HEK293 (cell line): ENCODE data around the gene SLC39A1.
A peak's percentile ranks its signal among the peaks of the same experiment; 100 is the strongest.

Source experiments
- CTCF ChIA-PET: fragments of 350-600 bp; formaldehyde crosslinking; extraction: SDS; loops from one replicate; lab custom pipeline; 2021; ENCODE audit warnings: antibody characterized with exemption; lab: Yijun Ruan, JAX
- POLR2A ChIA-PET: fragments of 300-600 bp; formaldehyde crosslinking; extraction: SDS; loops from one replicate; lab custom pipeline; 2020; ENCODE audit warnings: antibody characterized with exemption, inconsistent platforms; lab: Yijun Ruan, JAX
- H3K27ac ChIP-seq: fragments of 200-500 bp; sonication (Bioruptor generic); 2 replicates; pipeline ENCODE4 v1.5.1; 2014; ENCODE audit warnings: low read depth, low read length, control low read depth, inconsistent platforms; ENCODE audit errors: extremely low read depth
- H3K36me3 ChIP-seq, 2 experiments: fragments of 200-500 bp in 1 of 2; sonication (Bioruptor generic) in 1 of 2; 1 replicate in 1 of 2; 2 replicates in 1 of 2; pipeline ENCODE4 v1.5.1; 2014 to 2017; ENCODE audit warnings: inconsistent platforms in 2 of 2, low read length in 2 of 2; ENCODE audit not compliant: control insufficient read depth in 2 of 2, insufficient read depth in 1 of 2
- H3K4me1 ChIP-seq: fragments of 200-500 bp; sonication (Bioruptor generic); 2 replicates; pipeline ENCODE4 v1.5.1; 2014; ENCODE audit warnings: mild to moderate bottlenecking, low read length, inconsistent platforms; ENCODE audit not compliant: control insufficient read depth, insufficient read depth
- H3K4me3 ChIP-seq: 2 replicates; pipeline ENCODE4 v1.5.1; 2011; ENCODE audit warnings: low read depth, mild to moderate bottlenecking, control low read depth, low read length, moderate library complexity
- H3K9me3 ChIP-seq: fragments of 200-500 bp; sonication (Bioruptor generic); 2 replicates; pipeline ENCODE4 v1.5.1; 2014; ENCODE audit warnings: low read depth, low read length, inconsistent platforms; ENCODE audit not compliant: control insufficient read depth, insufficient read depth
- HOXC10 ChIP-seq: sonication (generic); formaldehyde crosslinking; IDR thresholded peaks from 2 replicates; pipeline ENCODE4 v1.8.1; 2023; ENCODE audit warnings: mild to moderate bottlenecking, missing genetic modification reagents
- KLF16 ChIP-seq: fragments of 450-650 bp; formaldehyde crosslinking; IDR thresholded peaks from 2 replicates; pipeline ENCODE4 v1.5.1; 2017; ENCODE audit warnings: missing biosample characterization, missing genetic modification characterization
- PRDM1 ChIP-seq: fragments of 450-650 bp; formaldehyde crosslinking; IDR thresholded peaks from 2 replicates; pipeline ENCODE4; 2016; ENCODE audit warnings: missing biosample characterization, missing genetic modification characterization
- REPIN1 ChIP-seq: fragments of 450-650 bp; formaldehyde crosslinking; IDR thresholded peaks from 2 replicates; pipeline ENCODE4 v1.5.1; 2017; ENCODE audit warnings: missing biosample characterization, missing genetic modification characterization, low read depth
- SP2 ChIP-seq: fragments of 450-650 bp; formaldehyde crosslinking; IDR thresholded peaks from 2 replicates; pipeline ENCODE4 v1.5.1; 2016; ENCODE audit warnings: missing biosample characterization, missing genetic modification characterization
- TCF7L2 ChIP-seq: IDR thresholded peaks from 2 replicates; pipeline ENCODE4 v1.6.1; 2011; ENCODE audit warnings: low read depth, mild to moderate bottlenecking, inconsistent platforms, low read length, moderate library complexity, borderline replicate concordance
- ZEB2 ChIP-seq: fragments of 450-650 bp; formaldehyde crosslinking; IDR thresholded peaks from 2 replicates; pipeline ENCODE4 v1.5.1; 2016; ENCODE audit warnings: missing biosample characterization, missing genetic modification characterization
- ZIC2 ChIP-seq: fragments of 450-650 bp; formaldehyde crosslinking; IDR thresholded peaks from 2 replicates; pipeline ENCODE4 v1.5.1; 2016; ENCODE audit warnings: missing biosample characterization, missing genetic modification characterization
- ZNF221 ChIP-seq: fragments of 450-650 bp; formaldehyde crosslinking; IDR thresholded peaks from 2 replicates; pipeline ENCODE4 v1.5.1; 2017; ENCODE audit warnings: missing biosample characterization, missing genetic modification characterization, borderline replicate concordance
- ZNF514 ChIP-seq: fragments of 450-650 bp; formaldehyde crosslinking; IDR thresholded peaks from 2 replicates; pipeline ENCODE4 v1.5.1; 2016; ENCODE audit warnings: missing biosample characterization, missing genetic modification characterization
- ZNF585B ChIP-seq: fragments of 450-650 bp; formaldehyde crosslinking; IDR thresholded peaks from 2 replicates; pipeline ENCODE4 v1.5.1; 2016; ENCODE audit warnings: missing biosample characterization, missing genetic modification characterization
- ZSCAN16 ChIP-seq: fragments of 450-650 bp; formaldehyde crosslinking; IDR thresholded peaks from 2 replicates; pipeline ENCODE4 v1.5.1; 2016; ENCODE audit warnings: missing biosample characterization, missing genetic modification characterization
- TF ChIP-seq, protein P1 (sequence below): fragments of 450-650 bp; formaldehyde crosslinking; conservative IDR thresholded peaks from 2 replicates; pipeline ENCODE4 v1.5.1; 2016; ENCODE audit warnings: low read depth, missing biosample characterization, missing genetic modification characterization
- TF ChIP-seq, protein P2 (sequence below): fragments of 450-650 bp; formaldehyde crosslinking; IDR thresholded peaks from 2 replicates; pipeline ENCODE4 v1.5.1; 2016; ENCODE audit warnings: missing biosample characterization, missing genetic modification characterization, borderline replicate concordance
- TF ChIP-seq, protein P3 (sequence below): fragments of 450-650 bp; formaldehyde crosslinking; IDR thresholded peaks from 2 replicates; pipeline ENCODE4 v1.5.1; 2016; ENCODE audit warnings: missing biosample characterization, missing genetic modification characterization
- TF ChIP-seq, protein P4 (sequence below): fragments of 450-650 bp; formaldehyde crosslinking; IDR thresholded peaks from 2 replicates; pipeline ENCODE4 v1.5.1; 2016; ENCODE audit warnings: missing biosample characterization, missing genetic modification characterization
- TF ChIP-seq, protein P5 (sequence below): fragments of 450-650 bp; IDR thresholded peaks from 2 replicates; pipeline ENCODE4 v1.5.1; 2018; ENCODE audit warnings: missing biosample characterization, missing genetic modification characterization
- TF ChIP-seq, protein P6 (sequence below): fragments of 450-650 bp; formaldehyde crosslinking; IDR thresholded peaks from 2 replicates; pipeline ENCODE4 v1.5.1; 2016; ENCODE audit warnings: missing biosample characterization, missing genetic modification characterization

SLC39A1 gene

DNA sequence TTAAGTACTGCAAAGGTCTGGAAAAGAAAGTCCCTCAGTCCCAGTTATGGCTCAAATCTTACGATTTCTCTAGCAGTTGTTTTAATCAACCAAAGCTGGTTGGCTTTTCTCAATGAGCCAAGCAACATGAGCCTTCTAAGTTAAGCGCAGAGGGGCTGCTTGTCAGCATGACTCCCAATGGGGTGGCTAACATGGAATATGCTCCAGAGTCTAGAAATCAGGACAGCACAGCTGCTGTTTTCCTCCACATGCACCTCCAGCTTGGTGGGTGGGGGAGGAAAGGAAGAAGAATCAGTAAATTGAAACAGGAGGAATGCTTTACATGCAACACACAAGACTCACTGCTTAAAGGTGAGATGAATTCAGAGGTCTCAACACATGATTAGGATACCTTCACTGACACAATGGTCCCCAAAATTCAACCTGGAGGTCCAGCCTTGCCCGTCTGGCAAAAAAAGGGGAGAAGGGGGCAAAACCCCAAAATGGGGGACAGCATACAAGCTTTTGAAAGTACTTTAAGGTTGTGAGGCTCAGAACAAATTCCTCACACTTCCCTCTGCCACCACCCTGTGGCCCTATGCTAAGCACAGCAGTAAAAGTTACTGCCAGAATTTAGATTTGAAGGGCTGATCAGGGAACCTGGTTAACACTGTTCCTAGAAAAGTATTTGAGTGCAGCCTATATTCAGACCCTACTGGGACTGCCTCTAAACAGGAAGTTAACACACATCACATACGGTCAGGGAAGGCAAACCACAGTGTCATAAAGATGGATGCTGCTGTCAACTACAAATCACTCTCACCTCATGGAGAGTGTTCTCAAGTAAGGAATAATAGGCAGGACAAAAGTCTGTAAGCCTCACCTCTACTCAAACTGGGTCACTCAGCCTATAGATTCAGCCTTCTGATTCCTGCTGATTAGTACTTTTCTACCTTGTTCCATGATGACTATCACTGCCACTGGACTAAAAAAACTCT is 43.2 kb downstream of the SLC39A1 start:
- Histone ChIP-seq H3K27ac (no peak overlapping the region), H3K4me1 (peaks cover 4% of the 10 kb centered on the region), H3K4me3 (peak overlapping the region; percentile 15; the same call in 1 of the 2 replicates), H3K36me3 (peaks cover 10 to 21% of the 10 kb centered on the region in 2 experiments; a peak in 2 of 3 replicates), H3K9me3 (no peaks in the 10 kb centered on the region)
- TF ChIP-seq ZNF221 (tag by site-specific recombination) (no peak), KLF16 (no peak), ZIC2 (peak; percentile 74), ZSCAN16 (tag by site-specific recombination) (no peak), SP2 (tag by site-specific recombination) (peak; percentile 33; the same call in 1 of the 2 replicates), PRDM1 (tag by site-specific recombination) (peak; percentile 92)
- TF ChIP-seq, protein P1, sequence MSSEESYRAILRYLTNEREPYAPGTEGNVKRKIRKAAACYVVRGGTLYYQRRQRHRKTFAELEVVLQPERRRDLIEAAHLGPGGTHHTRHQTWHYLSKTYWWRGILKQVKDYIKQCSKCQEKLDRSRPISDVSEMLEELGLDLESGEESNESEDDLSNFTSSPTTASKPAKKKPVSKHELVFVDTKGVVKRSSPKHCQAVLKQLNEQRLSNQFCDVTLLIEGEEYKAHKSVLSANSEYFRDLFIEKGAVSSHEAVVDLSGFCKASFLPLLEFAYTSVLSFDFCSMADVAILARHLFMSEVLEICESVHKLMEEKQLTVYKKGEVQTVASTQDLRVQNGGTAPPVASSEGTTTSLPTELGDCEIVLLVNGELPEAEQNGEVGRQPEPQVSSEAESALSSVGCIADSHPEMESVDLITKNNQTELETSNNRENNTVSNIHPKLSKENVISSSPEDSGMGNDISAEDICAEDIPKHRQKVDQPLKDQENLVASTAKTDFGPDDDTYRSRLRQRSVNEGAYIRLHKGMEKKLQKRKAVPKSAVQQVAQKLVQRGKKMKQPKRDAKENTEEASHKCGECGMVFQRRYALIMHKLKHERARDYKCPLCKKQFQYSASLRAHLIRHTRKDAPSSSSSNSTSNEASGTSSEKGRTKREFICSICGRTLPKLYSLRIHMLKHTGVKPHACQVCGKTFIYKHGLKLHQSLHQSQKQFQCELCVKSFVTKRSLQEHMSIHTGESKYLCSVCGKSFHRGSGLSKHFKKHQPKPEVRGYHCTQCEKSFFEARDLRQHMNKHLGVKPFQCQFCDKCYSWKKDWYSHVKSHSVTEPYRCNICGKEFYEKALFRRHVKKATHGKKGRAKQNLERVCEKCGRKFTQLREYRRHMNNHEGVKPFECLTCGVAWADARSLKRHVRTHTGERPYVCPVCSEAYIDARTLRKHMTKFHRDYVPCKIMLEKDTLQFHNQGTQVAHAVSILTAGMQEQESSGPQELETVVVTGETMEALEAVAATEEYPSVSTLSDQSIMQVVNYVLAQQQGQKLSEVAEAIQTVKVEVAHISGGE = peak; percentile 92
- TF ChIP-seq, protein P2, sequence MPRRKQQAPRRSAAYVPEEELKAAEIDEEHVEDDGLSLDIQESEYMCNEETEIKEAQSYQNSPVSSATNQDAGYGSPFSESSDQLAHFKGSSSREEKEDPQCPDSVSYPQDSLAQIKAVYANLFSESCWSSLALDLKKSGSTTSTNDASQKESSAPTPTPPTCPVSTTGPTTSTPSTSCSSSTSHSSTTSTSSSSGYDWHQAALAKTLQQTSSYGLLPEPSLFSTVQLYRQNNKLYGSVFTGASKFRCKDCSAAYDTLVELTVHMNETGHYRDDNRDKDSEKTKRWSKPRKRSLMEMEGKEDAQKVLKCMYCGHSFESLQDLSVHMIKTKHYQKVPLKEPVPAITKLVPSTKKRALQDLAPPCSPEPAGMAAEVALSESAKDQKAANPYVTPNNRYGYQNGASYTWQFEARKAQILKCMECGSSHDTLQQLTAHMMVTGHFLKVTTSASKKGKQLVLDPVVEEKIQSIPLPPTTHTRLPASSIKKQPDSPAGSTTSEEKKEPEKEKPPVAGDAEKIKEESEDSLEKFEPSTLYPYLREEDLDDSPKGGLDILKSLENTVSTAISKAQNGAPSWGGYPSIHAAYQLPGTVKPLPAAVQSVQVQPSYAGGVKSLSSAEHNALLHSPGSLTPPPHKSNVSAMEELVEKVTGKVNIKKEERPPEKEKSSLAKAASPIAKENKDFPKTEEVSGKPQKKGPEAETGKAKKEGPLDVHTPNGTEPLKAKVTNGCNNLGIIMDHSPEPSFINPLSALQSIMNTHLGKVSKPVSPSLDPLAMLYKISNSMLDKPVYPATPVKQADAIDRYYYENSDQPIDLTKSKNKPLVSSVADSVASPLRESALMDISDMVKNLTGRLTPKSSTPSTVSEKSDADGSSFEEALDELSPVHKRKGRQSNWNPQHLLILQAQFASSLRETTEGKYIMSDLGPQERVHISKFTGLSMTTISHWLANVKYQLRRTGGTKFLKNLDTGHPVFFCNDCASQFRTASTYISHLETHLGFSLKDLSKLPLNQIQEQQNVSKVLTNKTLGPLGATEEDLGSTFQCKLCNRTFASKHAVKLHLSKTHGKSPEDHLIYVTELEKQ (tag by site-specific recombination) = peak; percentile 57; the same call in 1 of the 2 replicates
- TF ChIP-seq, protein P3, sequence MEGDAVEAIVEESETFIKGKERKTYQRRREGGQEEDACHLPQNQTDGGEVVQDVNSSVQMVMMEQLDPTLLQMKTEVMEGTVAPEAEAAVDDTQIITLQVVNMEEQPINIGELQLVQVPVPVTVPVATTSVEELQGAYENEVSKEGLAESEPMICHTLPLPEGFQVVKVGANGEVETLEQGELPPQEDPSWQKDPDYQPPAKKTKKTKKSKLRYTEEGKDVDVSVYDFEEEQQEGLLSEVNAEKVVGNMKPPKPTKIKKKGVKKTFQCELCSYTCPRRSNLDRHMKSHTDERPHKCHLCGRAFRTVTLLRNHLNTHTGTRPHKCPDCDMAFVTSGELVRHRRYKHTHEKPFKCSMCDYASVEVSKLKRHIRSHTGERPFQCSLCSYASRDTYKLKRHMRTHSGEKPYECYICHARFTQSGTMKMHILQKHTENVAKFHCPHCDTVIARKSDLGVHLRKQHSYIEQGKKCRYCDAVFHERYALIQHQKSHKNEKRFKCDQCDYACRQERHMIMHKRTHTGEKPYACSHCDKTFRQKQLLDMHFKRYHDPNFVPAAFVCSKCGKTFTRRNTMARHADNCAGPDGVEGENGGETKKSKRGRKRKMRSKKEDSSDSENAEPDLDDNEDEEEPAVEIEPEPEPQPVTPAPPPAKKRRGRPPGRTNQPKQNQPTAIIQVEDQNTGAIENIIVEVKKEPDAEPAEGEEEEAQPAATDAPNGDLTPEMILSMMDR = 0 out of 2 replicates have a peak, but pooled peaks have one; percentile 24
- TF ChIP-seq, protein P4, sequence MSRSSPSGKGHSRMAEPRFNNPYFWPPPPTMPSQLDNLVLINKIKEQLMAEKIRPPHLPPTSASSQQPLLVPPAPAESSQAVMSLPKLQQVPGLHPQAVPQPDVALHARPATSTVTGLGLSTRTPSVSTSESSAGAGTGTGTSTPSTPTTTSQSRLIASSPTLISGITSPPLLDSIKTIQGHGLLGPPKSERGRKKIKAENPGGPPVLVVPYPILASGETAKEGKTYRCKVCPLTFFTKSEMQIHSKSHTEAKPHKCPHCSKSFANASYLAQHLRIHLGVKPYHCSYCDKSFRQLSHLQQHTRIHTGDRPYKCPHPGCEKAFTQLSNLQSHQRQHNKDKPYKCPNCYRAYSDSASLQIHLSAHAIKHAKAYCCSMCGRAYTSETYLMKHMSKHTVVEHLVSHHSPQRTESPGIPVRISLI (tag by site-specific recombination) = no peak
- CTCF ChIA-PET = interaction anchor here (0.5 to 2.1 kb wide), 7 partner anchors 9 to 103 kb away, joined by 3 to 6 read pairs (median 4); partner anchors contain the start of gene RAB13
- POLR2A ChIA-PET = interaction anchor here (0.6 to 3.9 kb wide), 5 partner anchors 9 to 145 kb away, joined by 3 to 21 read pairs (median 4); partner anchors contain the start of genes CREB3L4, SLC27A3 and SLC39A1

DNA sequence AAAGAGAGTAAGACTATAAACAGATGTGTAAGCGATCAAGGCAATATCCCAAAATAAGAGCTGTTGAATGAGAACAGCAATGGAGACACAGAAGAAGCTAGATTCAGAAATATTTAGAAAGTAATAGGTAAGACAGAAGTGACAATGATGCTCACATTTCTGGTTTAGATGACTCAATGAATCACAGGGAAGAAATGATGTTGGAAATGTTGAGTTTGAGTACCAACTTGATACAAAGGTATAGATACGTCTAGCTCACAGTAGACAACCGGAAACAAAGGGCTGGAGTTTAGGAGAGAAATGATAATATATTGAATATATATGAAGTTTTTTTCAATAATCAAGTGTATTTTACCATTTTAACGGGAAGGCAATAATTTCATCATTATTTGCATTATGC is 47.0 kb downstream of the SLC39A1 start:
- no peak overlapping the region for H3K27ac ChIP-seq
- H3K4me3 ChIP-seq = no peak overlapping the region
- ChIA-PET POLR2A (interaction anchor here (0.7 to 1.1 kb wide), 2 partner anchors 10 to 34 kb away, joined by 3 to 6 read pairs; no protein-coding TSS in a partner anchor), CTCF (interaction anchor here (1.0 kb wide), 1 partner anchor 95 kb away, joined by 5 read pairs; no protein-coding TSS in a partner anchor)
- peaks cover 13 to 21% of the 10 kb centered on the region in 2 experiments; a peak in 2 of 3 replicates for H3K36me3 ChIP-seq
- H3K9me3 ChIP-seq = no peaks in the 10 kb centered on the region
- peaks cover 4% of the 10 kb centered on the region for H3K4me1 ChIP-seq
- TF ChIP-seq, protein P5, sequence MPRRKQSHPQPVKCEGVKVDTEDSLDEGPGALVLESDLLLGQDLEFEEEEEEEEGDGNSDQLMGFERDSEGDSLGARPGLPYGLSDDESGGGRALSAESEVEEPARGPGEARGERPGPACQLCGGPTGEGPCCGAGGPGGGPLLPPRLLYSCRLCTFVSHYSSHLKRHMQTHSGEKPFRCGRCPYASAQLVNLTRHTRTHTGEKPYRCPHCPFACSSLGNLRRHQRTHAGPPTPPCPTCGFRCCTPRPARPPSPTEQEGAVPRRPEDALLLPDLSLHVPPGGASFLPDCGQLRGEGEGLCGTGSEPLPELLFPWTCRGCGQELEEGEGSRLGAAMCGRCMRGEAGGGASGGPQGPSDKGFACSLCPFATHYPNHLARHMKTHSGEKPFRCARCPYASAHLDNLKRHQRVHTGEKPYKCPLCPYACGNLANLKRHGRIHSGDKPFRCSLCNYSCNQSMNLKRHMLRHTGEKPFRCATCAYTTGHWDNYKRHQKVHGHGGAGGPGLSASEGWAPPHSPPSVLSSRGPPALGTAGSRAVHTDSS (tag by site-specific recombination) = no peak
- no peak for TF ChIP-seq ZNF514 (tag by site-specific recombination)
- no peak for TF ChIP-seq HOXC10 (CRISPR knock-in tag)
- TF ChIP-seq REPIN1 (tag by site-specific recombination) = no peak
- no peak for TF ChIP-seq ZNF585B (tag by site-specific recombination)
- TF ChIP-seq, protein P6, sequence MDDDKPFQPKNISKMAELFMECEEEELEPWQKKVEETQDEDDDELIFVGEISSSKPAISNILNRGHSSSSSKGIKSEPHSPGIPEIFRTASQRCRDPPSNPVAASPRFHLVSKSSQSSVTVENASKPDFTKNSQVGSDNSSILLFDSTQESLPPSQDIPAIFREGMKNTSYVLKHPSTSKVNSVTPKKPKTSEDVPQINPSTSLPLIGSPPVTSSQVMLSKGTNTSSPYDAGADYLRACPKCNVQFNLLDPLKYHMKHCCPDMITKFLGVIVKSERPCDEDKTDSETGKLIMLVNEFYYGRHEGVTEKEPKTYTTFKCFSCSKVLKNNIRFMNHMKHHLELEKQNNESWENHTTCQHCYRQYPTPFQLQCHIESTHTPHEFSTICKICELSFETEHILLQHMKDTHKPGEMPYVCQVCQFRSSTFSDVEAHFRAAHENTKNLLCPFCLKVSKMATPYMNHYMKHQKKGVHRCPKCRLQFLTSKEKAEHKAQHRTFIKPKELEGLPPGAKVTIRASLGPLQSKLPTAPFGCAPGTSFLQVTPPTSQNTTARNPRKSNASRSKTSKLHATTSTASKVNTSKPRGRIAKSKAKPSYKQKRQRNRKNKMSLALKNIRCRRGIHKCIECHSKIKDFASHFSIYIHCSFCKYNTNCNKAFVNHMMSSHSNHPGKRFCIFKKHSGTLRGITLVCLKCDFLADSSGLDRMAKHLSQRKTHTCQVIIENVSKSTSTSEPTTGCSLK (tag by site-specific recombination) = no peak
- no peak for TF ChIP-seq ZEB2 (tag by site-specific recombination)
- no peak for TF ChIP-seq TCF7L2
